HUES6 (cell line): ENCODE data around the gene CETP.
"Not testable (repeated sequence)": the region's sequence is repeated elsewhere in the genome, so short reads cannot be mapped to it uniquely, and the experiment has no call there.

ENCODE experiments used
- H3K27ac ChIP-seq: 2 replicates; pipeline ENCODE4 v1.7.0; 2013; ENCODE audit warnings: low read depth, mild to moderate bottlenecking, low read length, inconsistent platforms
- H3K27me3 ChIP-seq: 2 replicates; pipeline ENCODE4 v1.6.1; 2013; ENCODE audit warnings: low read length; ENCODE audit not compliant: control insufficient read depth, insufficient read depth
- H3K36me3 ChIP-seq: 2 replicates; pipeline ENCODE4 v1.6.1; 2013; ENCODE audit warnings: low read length; ENCODE audit not compliant: control insufficient read depth, insufficient read depth
- H3K4me1 ChIP-seq: 2 replicates; pipeline ENCODE4 v1.6.1; 2013; ENCODE audit warnings: low read length; ENCODE audit not compliant: control insufficient read depth, insufficient read depth
- H3K4me3 ChIP-seq: 2 replicates; pipeline ENCODE4 v1.5.1; 2013; ENCODE audit warnings: low read depth, low read length
- H3K9ac ChIP-seq: one replicate; pipeline ENCODE4 v1.6.1; 2013; ENCODE audit warnings: mild to moderate bottlenecking, low read length
- H3K9me3 ChIP-seq: 2 replicates; pipeline ENCODE4 v1.6.1; 2013; ENCODE audit warnings: low read depth, low read length; ENCODE audit not compliant: control insufficient read depth, insufficient read depth

The CETP gene

DNA sequence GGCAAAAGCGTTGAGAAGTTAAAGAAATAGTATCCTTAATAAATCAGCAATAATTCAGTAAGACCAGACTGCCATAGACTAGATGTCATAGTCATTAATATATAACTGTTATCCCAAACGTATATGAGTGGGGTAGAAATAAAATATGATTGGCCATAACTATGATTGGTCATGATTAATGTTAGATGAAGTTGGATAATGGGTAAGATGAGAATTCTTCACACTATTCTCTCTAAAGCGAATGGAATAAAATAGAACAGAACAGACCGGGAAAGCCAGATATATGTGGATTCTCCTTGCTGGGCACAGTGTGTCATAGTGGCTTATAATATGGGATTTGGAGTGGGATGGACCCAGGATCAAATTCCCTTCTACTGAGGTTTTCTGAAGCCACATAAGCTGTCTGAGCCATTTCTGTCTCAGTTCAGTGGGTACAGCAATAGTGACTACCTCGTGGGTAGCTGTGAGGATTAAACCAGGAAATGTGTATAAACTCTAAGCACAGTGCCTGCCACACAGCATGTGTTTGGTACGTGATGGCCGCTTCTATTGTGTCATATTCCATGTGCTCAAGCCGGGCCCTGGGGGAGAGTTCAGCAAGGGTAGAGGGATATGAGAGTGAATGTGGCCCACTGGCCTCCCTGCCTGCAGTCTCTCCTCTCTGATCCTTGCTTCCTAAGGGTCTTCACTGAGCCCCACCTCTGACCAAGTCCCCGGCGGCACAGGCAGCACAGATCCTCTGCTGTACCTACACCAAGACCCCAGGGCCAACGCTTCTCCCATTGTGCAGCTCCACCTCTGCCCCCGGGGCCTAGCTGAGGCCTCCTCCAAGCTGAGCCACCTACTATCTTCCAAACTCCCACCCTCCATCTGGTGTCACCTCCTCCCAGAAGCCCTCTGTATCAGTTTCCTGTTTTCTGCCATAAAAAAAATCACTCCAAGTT is 3.7 kb downstream of the CETP start:
- Histone ChIP-seq H3K4me3 (no peak overlapping the region), H3K9ac (no peak overlapping the region), H3K4me1 (no peaks in the 10 kb centered on the region), H3K9me3 (no peaks in the 10 kb centered on the region), H3K27ac (no peak overlapping the region), H3K27me3 (no peaks in the 10 kb centered on the region), H3K36me3 (no peaks in the 10 kb centered on the region)

DNA sequence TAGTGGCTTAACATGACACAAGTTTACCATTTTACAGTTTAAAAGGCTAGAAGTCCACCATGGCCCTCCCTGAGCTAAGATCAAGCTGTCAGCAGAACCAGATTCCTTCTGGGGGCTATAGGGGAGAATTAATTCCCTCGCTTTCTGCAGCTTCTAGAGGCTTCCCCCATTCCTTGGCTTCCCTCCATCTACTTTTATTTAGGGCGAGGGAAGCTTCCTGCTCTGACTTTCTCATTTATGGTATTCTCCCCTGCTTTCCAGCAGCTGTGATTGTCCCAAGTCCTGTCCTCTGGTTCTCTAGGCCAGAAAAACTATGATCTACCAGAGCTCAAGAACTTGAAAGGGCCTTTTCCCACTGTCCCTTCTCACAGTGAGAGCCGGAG is 4.3 kb downstream of the CETP start:
- Histone ChIP-seq H3K9ac (no peak overlapping the region), H3K27ac (no peak overlapping the region), H3K4me3 (no peak overlapping the region), H3K4me1 (no peaks in the 10 kb centered on the region), H3K36me3 (no peaks in the 10 kb centered on the region), H3K9me3 (no peaks in the 10 kb centered on the region), H3K27me3 (no peaks in the 10 kb centered on the region)

DNA sequence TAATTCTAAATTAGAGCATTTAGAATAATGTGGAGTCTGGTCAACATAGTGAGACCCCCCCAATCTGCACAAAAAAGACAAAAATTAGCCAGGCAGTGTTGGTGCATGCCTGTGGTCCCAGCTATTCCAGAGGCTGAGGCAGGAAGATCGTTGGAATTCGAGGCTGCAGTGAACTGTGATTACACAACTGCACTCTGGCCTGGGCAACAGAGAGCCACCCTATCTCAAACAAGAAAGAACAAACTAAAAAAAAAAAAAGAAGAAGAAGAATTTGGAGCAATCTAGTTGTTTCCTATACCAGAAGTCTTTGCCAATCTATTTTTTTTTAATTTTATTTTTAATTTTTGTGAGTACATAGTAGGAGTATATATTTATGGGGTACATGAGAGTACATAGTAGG is 6.0 kb downstream of the CETP start:
- H3K27ac ChIP-seq = no peak overlapping the region
- no peaks in the 10 kb centered on the region for H3K36me3 ChIP-seq
- H3K4me1 ChIP-seq = no peaks in the 10 kb centered on the region

DNA sequence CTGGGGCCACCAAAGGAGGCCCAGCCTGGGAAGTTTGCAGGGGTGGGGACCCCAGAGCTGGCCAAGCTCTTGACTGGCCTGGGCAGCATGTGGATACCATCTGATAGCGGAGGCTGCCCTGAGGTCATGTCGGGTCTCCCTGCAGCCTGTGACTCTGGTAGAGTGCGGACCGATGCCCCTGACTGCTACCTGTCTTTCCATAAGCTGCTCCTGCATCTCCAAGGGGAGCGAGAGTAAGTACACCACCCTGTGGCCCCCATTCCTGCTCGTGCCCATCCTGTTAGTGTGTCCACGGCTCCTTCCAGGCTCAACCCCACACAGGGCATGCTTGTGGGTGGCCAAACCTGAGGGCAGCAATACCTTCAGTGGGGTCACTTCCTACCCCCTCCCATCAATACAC is 8.0 kb downstream of the CETP start:
- H3K27ac ChIP-seq = no peak overlapping the region
- no peak overlapping the region for H3K4me3 ChIP-seq
- H3K9me3 ChIP-seq = no peaks in the 10 kb centered on the region
- no peaks in the 10 kb centered on the region for H3K4me1 ChIP-seq
- H3K36me3 ChIP-seq = no peaks in the 10 kb centered on the region
- no peaks in the 10 kb centered on the region for H3K27me3 ChIP-seq
- no peak overlapping the region for H3K9ac ChIP-seq

More for the DNA sequence above, 6.0 kb downstream of the CETP start:
- Histone ChIP-seq H3K9me3 (no peaks in the 10 kb centered on the region), H3K4me3 (no peak overlapping the region), H3K9ac (no peak overlapping the region), H3K27me3 (no peaks in the 10 kb centered on the region)

DNA sequence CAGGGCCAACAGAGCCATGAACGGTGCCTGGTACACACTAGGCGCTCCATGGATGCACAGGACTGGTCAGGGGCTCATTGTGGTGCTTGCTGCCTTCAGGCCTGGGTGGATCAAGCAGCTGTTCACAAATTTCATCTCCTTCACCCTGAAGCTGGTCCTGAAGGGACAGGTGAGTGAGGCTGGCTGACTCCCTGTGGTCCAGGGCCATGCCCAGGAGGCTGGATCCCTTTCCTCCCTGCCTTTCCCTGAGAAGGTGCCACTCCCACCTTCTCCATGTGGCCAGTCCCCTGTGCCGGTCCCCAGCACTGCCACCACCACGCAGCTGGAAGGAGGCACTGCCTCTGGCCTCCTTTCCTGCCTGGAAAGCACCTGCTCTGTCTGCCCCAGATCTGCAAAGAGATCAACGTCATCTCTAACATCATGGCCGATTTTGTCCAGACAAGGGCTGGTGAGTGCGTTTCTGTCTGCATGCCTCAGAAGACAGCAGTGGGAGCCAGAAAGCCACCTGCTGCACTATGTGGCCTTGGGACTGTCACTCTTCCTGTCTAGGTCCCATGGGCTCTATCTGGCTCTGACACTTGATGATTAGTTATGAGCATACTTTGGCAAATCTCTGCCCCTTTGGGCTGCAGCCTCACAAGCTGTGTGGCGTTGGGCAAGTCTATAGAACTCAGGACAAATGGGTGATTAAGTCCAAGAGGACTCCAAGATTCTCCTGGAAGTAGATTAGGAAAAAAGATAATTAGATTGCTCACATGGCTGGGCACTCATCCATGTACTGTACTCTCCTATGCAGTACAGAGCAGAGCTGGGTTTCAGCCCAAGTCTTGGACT is 9.4 kb downstream of the CETP start:
- H3K27me3 ChIP-seq = no peaks in the 10 kb centered on the region
- no peaks in the 10 kb centered on the region for H3K36me3 ChIP-seq
- H3K9ac ChIP-seq = no peak overlapping the region
- H3K4me3 ChIP-seq = no peak overlapping the region
- H3K9me3 ChIP-seq = no peaks in the 10 kb centered on the region
- no peak overlapping the region for H3K27ac ChIP-seq
- no peaks in the 10 kb centered on the region for H3K4me1 ChIP-seq

DNA sequence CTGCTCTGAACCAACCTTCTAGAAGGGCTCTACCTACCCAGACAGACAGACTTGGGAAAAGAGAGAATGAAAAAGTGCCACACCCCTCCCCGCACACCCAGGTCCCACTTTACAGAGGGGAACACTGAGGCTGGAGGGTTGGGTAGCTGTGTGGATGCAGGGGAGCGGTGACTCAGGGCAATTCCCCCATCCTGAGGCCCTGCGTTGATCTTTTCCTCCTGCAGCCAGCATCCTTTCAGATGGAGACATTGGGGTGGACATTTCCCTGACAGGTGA is 10.0 kb downstream of the CETP start:
- no peaks in the 10 kb centered on the region for H3K27me3 ChIP-seq
- H3K4me3 ChIP-seq = no peak overlapping the region
- no peaks in the 10 kb centered on the region for H3K4me1 ChIP-seq
- no peak overlapping the region for H3K9ac ChIP-seq
- H3K36me3 ChIP-seq = no peaks in the 10 kb centered on the region
- no peaks in the 10 kb centered on the region for H3K9me3 ChIP-seq
- no peak overlapping the region for H3K27ac ChIP-seq

DNA sequence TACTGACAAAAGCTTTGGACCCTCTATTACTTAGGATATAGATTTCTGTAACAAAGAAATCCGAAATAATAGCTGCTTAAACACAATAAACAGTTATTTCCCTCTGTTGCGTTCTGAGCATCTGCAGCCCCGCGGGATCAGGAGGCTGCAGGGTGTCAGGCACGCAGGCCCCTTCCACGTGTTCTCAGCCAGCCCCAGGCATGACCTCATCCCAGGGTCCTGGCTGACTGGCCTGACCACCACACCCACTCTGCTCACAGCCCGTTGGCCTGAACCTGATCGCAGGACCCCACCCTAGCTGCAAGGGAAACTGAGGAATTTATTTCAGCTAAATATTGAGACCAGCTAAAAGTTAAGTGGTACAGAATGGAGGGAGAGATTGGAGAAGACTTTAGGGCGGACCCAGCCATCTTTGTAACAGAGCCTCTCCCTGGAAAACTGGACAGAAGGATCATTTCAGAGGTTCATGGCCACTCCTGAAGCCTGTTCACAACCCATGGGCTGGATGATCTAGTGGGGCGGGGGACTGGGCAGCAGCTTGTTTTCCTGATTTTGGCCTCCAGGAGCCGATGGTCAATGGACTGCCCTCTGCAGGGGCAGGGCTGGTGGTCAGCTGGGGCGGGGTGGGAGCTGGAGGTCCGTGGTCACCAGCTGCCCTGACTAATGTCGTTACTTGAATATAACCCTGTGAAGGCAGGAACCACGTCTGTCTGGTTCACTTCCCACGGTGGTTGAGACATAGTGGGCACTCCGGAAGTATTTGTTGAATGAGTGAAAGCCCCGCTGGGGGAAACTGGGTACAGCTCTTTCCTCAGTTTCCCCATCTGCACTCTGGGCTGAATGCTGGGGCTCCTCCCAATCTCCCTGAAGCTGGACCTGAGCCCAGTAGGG is 10.9 kb downstream of the CETP start:
- Histone ChIP-seq H3K9me3 (no peaks in the 10 kb centered on the region), H3K27me3 (no peaks in the 10 kb centered on the region), H3K4me1 (no peaks in the 10 kb centered on the region), H3K27ac (no peak overlapping the region), H3K4me3 (no peak overlapping the region), H3K9ac (no peak overlapping the region), H3K36me3 (no peaks in the 10 kb centered on the region)

DNA sequence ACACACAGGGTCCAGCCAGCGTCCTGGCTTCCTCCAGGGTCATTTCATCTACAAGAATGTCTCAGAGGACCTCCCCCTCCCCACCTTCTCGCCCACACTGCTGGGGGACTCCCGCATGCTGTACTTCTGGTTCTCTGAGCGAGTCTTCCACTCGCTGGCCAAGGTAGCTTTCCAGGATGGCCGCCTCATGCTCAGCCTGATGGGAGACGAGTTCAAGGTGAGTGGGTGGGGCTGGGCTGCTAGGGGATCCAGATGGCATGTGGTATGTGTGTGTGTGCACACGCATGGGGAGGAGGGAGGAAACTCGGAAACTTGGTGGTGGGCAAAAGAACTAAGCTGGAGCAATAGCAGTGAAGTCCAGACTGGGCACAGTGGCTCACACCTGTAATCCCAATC is 11.5 kb downstream of the CETP start:
- Histone ChIP-seq H3K9me3 (no peaks in the 10 kb centered on the region), H3K36me3 (no peaks in the 10 kb centered on the region), H3K4me1 (no peaks in the 10 kb centered on the region), H3K27ac (no peak overlapping the region), H3K4me3 (no peak overlapping the region), H3K9ac (no peak overlapping the region), H3K27me3 (no peaks in the 10 kb centered on the region)

DNA sequence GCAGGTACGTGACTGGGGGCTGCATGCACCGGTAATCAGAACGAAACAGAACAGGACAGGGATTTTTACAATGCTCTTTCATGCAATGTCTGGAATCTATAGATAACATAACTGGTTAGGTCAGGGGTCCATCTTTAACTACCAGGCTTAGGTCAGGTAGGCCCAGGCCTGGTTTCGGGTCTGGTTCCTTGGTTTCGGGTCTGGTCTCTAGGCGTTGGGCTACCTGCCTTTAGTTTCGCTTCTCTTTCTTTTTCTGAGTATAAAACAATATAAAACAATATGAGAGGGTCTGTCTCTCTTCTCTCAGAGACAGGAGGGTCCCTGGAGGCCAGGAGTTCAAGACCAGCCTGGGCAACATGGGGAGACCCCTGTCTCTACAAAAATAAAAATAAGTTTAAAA is 12.1 kb downstream of the CETP start:
- not testable (repeated sequence) for H3K4me1 ChIP-seq, H3K9me3 ChIP-seq, H3K9ac ChIP-seq, H3K4me3 ChIP-seq, H3K27ac ChIP-seq, H3K36me3 ChIP-seq, H3K27me3 ChIP-seq

DNA sequence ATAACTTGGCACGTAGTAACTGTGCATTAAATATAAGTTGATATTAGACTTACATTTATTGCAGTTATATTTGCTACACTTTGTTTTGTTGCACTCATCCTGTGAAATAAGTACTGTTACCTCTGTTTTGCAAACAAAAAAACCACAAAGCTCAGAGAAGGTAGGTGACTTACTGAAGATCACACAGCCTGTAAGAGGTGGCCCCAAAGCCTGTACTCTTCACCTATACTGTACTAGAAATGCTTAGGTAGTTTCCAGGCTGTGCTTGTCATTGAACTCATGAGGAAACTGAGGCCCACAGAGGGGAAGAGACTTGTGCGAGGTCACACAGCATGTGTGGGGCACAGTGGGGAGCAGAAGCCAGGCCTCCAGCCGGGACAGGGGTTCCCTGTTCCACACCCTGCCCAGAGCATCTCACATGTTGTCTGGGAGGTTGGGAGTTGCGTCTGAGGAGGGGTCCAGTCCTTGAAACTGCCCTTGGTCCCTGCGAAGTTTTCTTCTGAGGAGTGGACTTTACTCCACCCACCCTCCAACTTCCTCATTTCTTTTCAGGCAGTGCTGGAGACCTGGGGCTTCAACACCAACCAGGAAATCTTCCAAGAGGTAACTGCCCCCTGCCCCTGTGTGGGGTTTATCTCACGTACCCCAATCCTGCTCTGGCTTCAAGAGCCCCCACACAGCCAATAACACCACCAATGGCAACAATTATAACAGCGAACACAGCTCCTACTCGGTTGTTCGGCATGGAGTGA is 13.0 kb downstream of the CETP start:
- H3K4me3 ChIP-seq = no peak overlapping the region
- no peaks in the 10 kb centered on the region for H3K36me3 ChIP-seq
- H3K9ac ChIP-seq = no peak overlapping the region
- H3K4me1 ChIP-seq = no peaks in the 10 kb centered on the region
- no peaks in the 10 kb centered on the region for H3K9me3 ChIP-seq
- H3K27me3 ChIP-seq = no peaks in the 10 kb centered on the region
- no peak overlapping the region for H3K27ac ChIP-seq
